Right ventricle myocardium inferior (tissue), 1 donor: ENCODE data around the gene RELL1. TPM values are rescaled to one million over a fixed set of nuclear protein-coding genes. Genes with fewer than 3 reads are reported as not detected.
"Not testable (repeated sequence)": the region's sequence is repeated elsewhere in the genome, so short reads cannot be mapped to it uniquely, and the experiment has no call there.

Experiments used
- ATAC-seq: fragments of 200-7000 bp; cut with Tn5 transposase; one replicate; pipeline ENCODE4 v1.9.1; 2020; ENCODE audit warnings: mild to moderate bottlenecking, moderate library complexity
- DNase-seq: peaks from one replicate; pipeline ENCODE4 v3.0.0; 2021; ENCODE audit errors: missing footprints
- intact Hi-C: fragments of 100-400 bp; cut with DNase I; formaldehyde crosslinking; loops from one replicate; pipeline ENCODE4 v1.11.0; 2022
- total RNA-seq: library from RNA; stranded (reverse); fragmentation: NEBNext Ultra II Directional; extraction: Animal tissue kit (Norgen Biotek cat#: 25700); gene quantifications from one replicate; pipeline ENCODE4 v1.2.1, GENCODE V29; 2021
- donor health status: DM: no; HTN: yes; CAD: no; lungs with severe emphysema.

RELL1 gene
- total RNA-seq, 1 donor from 2014 or later, result 23.6 TPM

- intact Hi-C loops, result no loop called here
- ATAC-seq, result no peak
- no peak for DNase-seq
Observed at GRCh38 chr4:37673538-37674192, 12.5 kb downstream of the RELL1 start.

GRCh38 chr4:37671072-37671471, 15.1 kb downstream of the RELL1 start:
- intact Hi-C loops, result no loop called here
- ATAC-seq, result no peak

GRCh38 chr4:37670249-37670648, 15.9 kb downstream of the RELL1 start:
- intact Hi-C loops, result no loop called here
- ATAC-seq (no peak), DNase-seq (no peak)

More at GRCh38 chr4:37671072-37671471, 15.1 kb downstream of the RELL1 start:
- DNase-seq, result no peak

GRCh38 chr4:37669124-37669523, 17.1 kb downstream of the RELL1 start:
- intact Hi-C loops, result loop anchor here (10.0 kb wide), 1 partner anchor 366 kb away; no protein-coding TSS in a partner anchor
- not testable (repeated sequence) for DNase-seq, ATAC-seq

- no peak for DNase-seq
- no peak for ATAC-seq
- intact Hi-C loops, result loop anchor here (10.0 kb wide), 1 partner anchor 367 kb away; no protein-coding TSS in a partner anchor
Observed at GRCh38 chr4:37667197-37668100, 18.7 kb downstream of the RELL1 start.

GRCh38 chr4:37666625-37667071, 19.5 kb downstream of the RELL1 start:
- intact Hi-C loops, result loop anchor here (1.0 to 10.0 kb wide), 2 partner anchors 20 to 368 kb away; partner anchors contain the start of gene RELL1
- no peak for ATAC-seq
- DNase-seq, result no peak

GRCh38 chr4:37665333-37666320, 20.5 kb downstream of the RELL1 start:
- DNase-seq (no peak), ATAC-seq (peak; percentile 26)
- intact Hi-C loops, result loop anchor here (1.0 to 10.0 kb wide), 2 partner anchors 21 to 369 kb away; partner anchors contain the start of gene RELL1

- intact Hi-C loops, result loop anchor here (10.0 kb wide), 1 partner anchor 370 kb away; no protein-coding TSS in a partner anchor
- DNase-seq (no peak), ATAC-seq (no peak)
Observed at GRCh38 chr4:37664696-37665095, 21.5 kb downstream of the RELL1 start.

GRCh38 chr4:37663552-37663951, 22.6 kb downstream of the RELL1 start:
- no peak for ATAC-seq
- DNase-seq, result no peak
- intact Hi-C loops, result loop anchor here (10.0 kb wide), 1 partner anchor 371 kb away; no protein-coding TSS in a partner anchor

GRCh38 chr4:37662861-37663390, 23.2 kb downstream of the RELL1 start:
- ATAC-seq (peak; percentile 65), DNase-seq (peak; percentile 70)
- intact Hi-C loops, result loop anchor here (10.0 kb wide), 1 partner anchor 372 kb away; no protein-coding TSS in a partner anchor

GRCh38 chr4:37662251-37662650, 23.9 kb downstream of the RELL1 start:
- intact Hi-C loops, result loop anchor here (10.0 kb wide), 1 partner anchor 373 kb away; no protein-coding TSS in a partner anchor

GRCh38 chr4:37661772-37662171, 24.4 kb downstream of the RELL1 start:
- ATAC-seq, result no peak
- intact Hi-C loops, result loop anchor here (10.0 kb wide), 1 partner anchor 373 kb away; no protein-coding TSS in a partner anchor
- DNase-seq, result no peak

More at GRCh38 chr4:37662251-37662650, 23.9 kb downstream of the RELL1 start:
- peak; percentile 8 for ATAC-seq
- DNase-seq, result no peak

- DNase-seq, result no peak
- no peak for ATAC-seq
- intact Hi-C loops, result loop anchor here (10.0 kb wide), 1 partner anchor 375 kb away; no protein-coding TSS in a partner anchor
Observed at GRCh38 chr4:37659696-37660095, 26.5 kb downstream of the RELL1 start.

- DNase-seq (no peak), ATAC-seq (no peak)
- intact Hi-C loops, result no loop called here
Observed at GRCh38 chr4:37656649-37657048, 29.5 kb downstream of the RELL1 start.

GRCh38 chr4:37653601-37654000, 32.6 kb downstream of the RELL1 start:
- peak; percentile 10 for ATAC-seq
- no peak for DNase-seq
- intact Hi-C loops, result no loop called here

GRCh38 chr4:37652747-37653527, 33.2 kb downstream of the RELL1 start:
- ATAC-seq (no peak), DNase-seq (no peak)
- intact Hi-C loops, result no loop called here

GRCh38 chr4:37651781-37652377, 34.3 kb downstream of the RELL1 start:
- ATAC-seq (no peak), DNase-seq (no peak)
- intact Hi-C loops, result no loop called here
